HG03139 (cell line): ENCODE data around the gene CLTB.

Experiments used
- ATAC-seq: cut with Tn5 transposase; IDR thresholded peaks from one replicate; pipeline ENCODE4 v1.9.1; 2021; ENCODE audit not compliant: unreplicated experiment

CLTB gene

DNA sequence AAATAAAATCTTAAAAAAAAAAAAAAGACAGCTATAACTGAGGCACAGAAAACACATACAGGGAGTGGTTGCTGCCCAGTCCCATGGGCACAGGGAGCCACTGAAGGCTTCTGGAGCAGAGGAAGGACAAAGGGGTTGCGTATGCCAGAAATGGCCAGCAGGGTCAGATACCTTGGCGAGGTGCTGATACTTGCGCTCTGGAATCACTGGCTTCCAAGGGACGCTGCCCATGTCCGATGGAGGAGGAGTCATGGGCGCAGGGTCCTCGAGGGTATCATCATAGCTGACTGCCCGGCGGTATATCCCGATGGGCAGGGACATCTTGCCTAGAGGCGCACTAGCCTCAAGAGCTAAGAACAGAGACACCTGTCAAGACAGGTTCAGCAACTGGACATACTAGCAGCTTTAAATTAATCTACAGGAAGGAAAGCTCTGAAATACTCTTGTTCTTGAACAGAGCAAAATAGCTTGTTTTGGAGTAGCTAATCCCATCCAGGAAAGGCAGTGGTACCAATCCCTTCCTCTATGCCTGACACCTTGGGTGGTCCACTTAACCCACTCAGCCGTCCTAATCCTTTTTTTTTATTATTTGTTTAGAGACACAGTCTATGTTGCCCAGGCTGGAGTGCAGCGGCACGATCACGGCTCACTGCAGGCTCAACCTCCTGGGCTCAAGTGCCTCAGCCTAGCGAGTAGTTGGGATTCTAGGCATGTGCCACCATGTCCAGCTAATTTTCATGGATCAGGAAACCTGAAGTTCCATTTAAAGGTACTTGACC lies 60.8 kb downstream of the CLTB start:
- no peak for ATAC-seq

DNA sequence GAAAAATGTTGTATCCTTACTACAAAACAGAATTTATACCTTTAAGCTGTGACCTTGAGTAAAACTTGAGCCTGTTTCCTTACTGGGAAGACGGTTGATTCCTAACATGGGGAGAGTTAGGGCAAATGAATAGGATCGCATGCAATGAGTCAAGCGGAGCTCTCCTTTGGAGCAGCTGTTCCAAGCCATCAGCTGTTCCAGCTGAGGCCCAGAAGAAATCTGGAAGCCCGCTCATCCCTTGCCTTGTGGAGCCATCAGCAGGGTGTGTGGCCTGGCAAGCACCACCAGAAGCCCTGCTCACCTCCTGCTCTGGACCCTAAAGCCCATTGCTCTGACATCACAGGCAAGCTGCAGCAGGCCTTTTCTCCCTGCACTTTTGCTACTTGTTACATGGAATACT lies 62.8 kb downstream of the CLTB start:
- ATAC-seq = no peak

DNA sequence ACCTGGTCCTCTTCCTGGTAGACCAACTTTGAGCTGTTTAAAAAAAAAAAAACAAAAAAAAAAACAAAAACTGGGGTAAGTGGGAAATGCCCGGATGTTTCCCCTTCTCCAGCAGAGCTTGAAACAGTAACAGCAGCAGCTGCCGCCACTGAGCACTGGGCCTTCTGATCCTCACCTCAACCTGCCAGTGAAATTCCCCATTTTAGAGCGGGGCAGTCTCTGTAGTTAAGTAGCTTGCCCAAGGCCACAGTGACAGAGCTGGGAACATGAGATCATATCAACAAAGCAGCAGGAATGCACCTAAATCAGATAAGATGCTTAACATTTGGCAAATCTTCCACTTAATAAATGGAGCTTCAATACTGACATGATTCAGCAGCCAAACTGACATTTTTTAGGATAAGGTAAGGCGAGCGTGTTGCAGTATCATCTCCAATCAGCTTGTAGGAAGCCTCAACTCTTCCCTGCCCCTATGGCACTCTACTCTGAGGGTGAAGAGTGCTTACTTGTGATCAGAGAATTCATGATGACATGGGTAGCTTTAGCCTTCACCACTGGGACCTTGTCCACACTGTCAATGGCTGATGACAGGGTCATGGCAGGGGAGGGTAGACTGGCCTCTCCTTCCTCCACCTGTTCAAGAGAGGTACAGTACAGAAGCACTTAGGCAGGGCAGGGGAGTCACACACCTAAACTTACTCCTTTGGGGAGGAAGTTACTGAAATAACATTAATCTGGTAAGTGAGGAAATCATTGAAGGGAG lies 64.0 kb downstream of the CLTB start:
- ATAC-seq = no peak

DNA sequence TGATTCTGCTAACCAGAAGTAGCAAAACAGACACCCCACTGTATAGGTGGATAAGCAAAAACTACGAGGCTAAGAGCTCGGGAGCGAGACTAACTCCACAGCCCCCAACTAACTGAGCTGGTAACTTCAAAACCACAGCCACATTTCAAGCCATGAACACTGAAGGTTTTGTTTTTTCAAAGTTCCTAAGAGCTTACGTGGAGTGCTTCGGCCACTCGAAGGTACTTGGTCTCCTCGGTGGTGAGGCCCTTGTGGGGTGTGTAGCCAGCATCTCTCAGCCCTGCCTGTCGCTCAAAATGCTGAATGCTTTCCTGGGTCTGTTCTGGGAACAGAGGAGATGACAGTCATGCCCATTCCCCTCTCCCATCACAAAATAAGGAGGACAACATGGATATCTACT lies 65.9 kb downstream of the CLTB start:
- ATAC-seq = no peak

DNA sequence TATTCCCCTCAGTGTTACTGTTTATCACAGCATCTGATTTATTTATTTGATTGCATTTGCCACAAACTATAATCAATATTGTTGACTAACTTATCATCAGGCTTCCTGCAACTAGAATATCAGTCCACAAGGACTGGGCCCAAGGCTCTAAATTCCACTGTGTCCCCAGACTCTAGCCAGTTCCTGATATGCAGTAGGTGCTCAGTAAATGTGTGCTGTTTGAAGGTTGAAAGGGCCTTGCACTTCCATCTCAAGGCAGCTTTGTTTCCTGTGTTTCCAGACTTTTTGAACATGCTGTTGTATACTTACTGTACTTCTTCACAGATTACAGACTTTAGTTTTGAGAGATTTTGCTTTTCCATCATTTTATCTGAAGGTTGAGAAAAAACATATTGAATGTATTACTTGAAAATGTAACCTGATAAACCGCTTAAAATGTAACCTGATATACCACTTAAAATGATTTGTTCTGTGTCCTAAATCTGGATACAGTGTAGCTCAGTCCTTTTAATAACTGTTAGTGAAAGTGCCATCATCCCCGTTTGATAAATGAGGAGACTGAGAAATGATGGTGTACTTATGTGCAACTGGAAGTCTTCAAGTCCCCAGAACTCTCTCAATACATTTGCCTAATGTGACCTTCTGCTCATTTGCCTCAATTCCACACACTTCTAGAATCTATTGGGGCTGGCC lies 73.4 kb downstream of the CLTB start:
- no peak for ATAC-seq
